ENCODE measurements around the gene LMX1B. TPM values are rescaled to one million over a fixed set of nuclear protein-coding genes. Genes with fewer than 3 reads are reported as not detected.

Gene LMX1B
- total and polyA plus RNA-seq, 10 donors, result 0.02 to 0.25 TPM; not detected in 8

DNA sequence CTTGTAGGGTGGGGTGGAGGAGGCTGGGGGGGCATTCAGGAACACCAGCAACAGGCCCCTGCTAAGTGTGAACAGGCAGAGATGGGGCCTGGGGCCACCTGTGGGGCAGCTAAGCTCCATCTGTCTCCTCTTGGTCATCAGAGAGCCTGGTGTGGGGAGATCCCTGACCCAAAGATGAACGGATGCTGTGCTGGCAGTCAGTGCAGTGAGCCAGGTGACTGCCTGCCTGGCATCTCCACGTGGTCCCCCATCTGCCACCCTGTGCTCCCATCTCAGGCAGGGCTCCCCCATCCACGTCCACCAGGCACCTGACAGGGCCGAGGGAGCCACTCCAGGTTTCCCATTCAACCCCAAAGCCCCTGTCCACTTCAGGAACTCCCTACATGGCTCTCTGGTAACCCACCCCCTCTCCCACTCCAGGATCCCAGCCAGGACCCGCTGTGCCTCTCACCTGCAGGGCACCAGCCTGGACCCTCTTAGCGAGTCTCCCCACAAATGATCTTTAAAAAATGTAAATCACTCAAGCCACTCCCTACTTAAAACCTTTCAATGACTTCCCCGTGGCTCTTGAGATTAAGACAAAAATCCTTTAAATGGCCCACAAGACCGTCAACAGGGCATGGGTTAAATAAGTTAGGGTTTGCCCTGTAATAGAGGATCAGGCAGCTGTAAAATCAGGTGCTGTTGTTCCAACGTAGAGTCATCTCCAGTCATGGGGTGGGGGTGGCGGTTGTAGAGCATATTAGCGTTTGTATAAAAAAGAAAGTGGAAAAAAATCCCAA, 60.8 kb downstream of the LMX1B start:
- DNase-seq, result no peak
- intact Hi-C loops (cut with DNase I; ENCODE audit: low total_unique reads), result no loop called here
- TF ChIP-seq POLR2A (IDR thresholded peaks at IDR 0.05), result no peak
- TF ChIP-seq, protein P1, sequence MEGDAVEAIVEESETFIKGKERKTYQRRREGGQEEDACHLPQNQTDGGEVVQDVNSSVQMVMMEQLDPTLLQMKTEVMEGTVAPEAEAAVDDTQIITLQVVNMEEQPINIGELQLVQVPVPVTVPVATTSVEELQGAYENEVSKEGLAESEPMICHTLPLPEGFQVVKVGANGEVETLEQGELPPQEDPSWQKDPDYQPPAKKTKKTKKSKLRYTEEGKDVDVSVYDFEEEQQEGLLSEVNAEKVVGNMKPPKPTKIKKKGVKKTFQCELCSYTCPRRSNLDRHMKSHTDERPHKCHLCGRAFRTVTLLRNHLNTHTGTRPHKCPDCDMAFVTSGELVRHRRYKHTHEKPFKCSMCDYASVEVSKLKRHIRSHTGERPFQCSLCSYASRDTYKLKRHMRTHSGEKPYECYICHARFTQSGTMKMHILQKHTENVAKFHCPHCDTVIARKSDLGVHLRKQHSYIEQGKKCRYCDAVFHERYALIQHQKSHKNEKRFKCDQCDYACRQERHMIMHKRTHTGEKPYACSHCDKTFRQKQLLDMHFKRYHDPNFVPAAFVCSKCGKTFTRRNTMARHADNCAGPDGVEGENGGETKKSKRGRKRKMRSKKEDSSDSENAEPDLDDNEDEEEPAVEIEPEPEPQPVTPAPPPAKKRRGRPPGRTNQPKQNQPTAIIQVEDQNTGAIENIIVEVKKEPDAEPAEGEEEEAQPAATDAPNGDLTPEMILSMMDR (IDR thresholded peaks at IDR 0.05 in 8 of 11, conservative IDR thresholded peaks at IDR 0.05 in 3 of 11), result no peak
- no peak for TF ChIP-seq POLR2AphosphoS5 (IDR thresholded peaks at IDR 0.05)
- no peak overlapping the region for H3K27ac ChIP-seq
- WGBS, 5 donors, result 20 to 28% (median 23%) methylated on average over 10 to 11 of the region's 11 CpGs
- H3K36me3 ChIP-seq, result no peaks in the 10 kb centered on the region
- H3K9me3 ChIP-seq, result no peaks in the 10 kb centered on the region
- H3K27me3 ChIP-seq (replicated peaks in 1 of 7), result peaks cover 0 to 100% (median 65%) of the 10 kb centered on the region in 7 donors
- peaks cover 0 to 16% (median 0%) of the 10 kb centered on the region in 6 donors for H3K4me1 ChIP-seq
- no peak overlapping the region for H3K4me3 ChIP-seq

DNA sequence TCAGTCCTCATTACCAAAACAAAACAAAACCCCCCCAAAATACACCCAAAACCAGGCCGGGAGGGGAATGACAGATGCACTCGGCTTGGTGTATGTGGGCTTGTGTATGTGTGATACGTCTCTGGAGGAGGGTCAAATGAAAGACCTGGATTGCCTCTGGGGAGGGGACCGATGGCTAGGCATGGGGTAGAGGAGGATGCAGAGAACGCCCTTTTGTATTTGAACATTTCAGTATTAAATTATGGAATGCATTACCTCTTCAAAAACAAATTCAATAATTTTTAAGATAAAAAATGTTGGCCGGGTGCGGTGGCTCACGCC, 61.4 kb downstream of the LMX1B start:
- intact Hi-C loops (cut with DNase I; ENCODE audit: low total_unique reads), result no loop called here
- H3K4me3 ChIP-seq, result no peak overlapping the region
- WGBS, 5 donors, result 29 to 51% (median 33%) methylated on average over 8 of the region's 8 CpGs
- DNase-seq, result no peak
- H3K27me3 ChIP-seq (replicated peaks in 1 of 7), result peaks cover 0 to 100% (median 62%) of the 10 kb centered on the region in 7 donors
- TF ChIP-seq, protein P1 (IDR thresholded peaks at IDR 0.05 in 8 of 11, conservative IDR thresholded peaks at IDR 0.05 in 3 of 11), result no peak
- TF ChIP-seq POLR2A (IDR thresholded peaks at IDR 0.05) (no peak), POLR2AphosphoS5 (IDR thresholded peaks at IDR 0.05) (no peak)
- no peak overlapping the region for H3K27ac ChIP-seq
- H3K36me3 ChIP-seq, result no peaks in the 10 kb centered on the region
- peaks cover 0 to 16% (median 0%) of the 10 kb centered on the region in 6 donors for H3K4me1 ChIP-seq
- H3K9me3 ChIP-seq, result no peaks in the 10 kb centered on the region

DNA sequence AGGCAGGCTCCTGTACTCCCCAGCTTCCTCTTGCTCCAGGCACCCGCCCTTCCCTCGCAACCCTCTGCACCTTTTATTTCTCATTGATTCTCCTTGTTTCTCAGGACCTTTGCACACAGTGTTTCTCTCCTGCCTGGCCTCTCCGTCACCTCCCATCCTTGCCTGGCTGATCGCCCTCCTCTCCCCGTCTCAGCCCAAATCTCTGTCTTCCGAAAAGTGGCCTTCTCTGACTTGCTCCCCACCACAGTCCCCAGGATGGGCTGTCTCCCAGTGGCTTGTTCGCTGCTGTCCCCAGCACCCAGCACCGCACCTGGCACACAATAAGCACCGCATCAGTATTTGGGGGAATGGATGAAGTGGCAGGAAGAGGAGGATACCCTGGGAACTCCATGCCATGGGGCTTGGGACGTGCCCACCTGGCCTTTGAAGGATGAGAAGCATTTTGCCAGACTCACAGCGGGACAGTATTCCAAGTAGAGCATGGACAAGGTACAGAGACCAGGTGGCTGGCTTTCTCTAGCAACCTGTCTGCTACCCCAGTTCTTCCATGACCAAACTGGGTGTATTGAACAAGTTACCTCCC, 62.5 kb downstream of the LMX1B start:
- H3K27ac ChIP-seq, result no peak overlapping the region
- H3K36me3 ChIP-seq, result no peaks in the 10 kb centered on the region
- intact Hi-C loops (cut with DNase I; ENCODE audit: low total_unique reads), result no loop called here
- TF ChIP-seq POLR2A (IDR thresholded peaks at IDR 0.05), result no peak
- TF ChIP-seq POLR2AphosphoS5 (IDR thresholded peaks at IDR 0.05), result no peak
- no peak for DNase-seq
- H3K4me1 ChIP-seq, result peaks cover 0 to 15% (median 0%) of the 10 kb centered on the region in 6 donors
- H3K4me3 ChIP-seq, result no peak overlapping the region
- no peaks in the 10 kb centered on the region for H3K9me3 ChIP-seq
- peaks cover 0 to 100% (median 62%) of the 10 kb centered on the region in 7 donors for H3K27me3 ChIP-seq (replicated peaks in 1 of 7)
- 18 to 24% (median 20%) methylated on average over 11 of the region's 11 CpGs for WGBS, 5 donors

DNA sequence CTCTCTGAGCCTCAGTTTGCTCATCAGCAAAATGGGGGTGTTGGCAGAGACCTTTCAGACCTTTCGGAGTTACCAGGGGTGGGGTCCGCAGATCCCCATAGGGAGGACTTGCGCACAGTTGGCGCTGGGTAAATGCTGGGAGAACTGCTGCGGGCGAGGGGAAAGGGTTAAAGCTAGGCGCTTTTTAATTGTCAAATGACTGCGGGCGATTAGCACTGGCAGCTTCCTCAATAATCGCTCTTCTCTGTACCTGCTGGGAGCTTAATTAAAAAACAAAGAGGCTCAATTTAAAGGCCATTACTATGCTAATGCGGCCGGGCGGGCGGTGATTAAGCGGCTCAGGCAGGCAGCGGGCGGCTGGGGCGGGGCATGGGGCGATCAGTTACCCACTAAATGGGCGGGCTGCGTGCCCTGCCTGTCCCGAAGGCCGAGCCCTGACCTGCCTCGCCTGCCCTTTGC, 63.0 kb downstream of the LMX1B start:
- Histone ChIP-seq H3K9me3 (no peaks in the 10 kb centered on the region), H3K4me1 (peaks cover 0 to 12% (median 0%) of the 10 kb centered on the region in 6 donors), H3K27me3 (replicated peaks in 1 of 7) (peaks cover 0 to 100% (median 62%) of the 10 kb centered on the region in 7 donors), H3K4me3 (no peak overlapping the region), H3K36me3 (no peaks in the 10 kb centered on the region), H3K27ac (no peak overlapping the region)
- WGBS, 5 donors, result 6 to 12% (median 10%) methylated on average over 15 to 24 of the region's 24 CpGs
- no peak for DNase-seq
- TF ChIP-seq, protein P1 (IDR thresholded peaks at IDR 0.05 in 8 of 11, conservative IDR thresholded peaks at IDR 0.05 in 3 of 11), result no peak
- TF ChIP-seq POLR2A (IDR thresholded peaks at IDR 0.05) (no peak), POLR2AphosphoS5 (IDR thresholded peaks at IDR 0.05) (no peak)
- intact Hi-C loops (cut with DNase I; ENCODE audit: low total_unique reads), result no loop called here

All from spleen (tissue), 11 donors.